ENCODE measurements around the gene ANKRD28.

The ANKRD28 gene

GRCh38 chr3:15694628-15695027 is 103.2 kb downstream of the ANKRD28 start:
- ChIA-PET CTCF (no interaction called here), POLR2A (no interaction called here)
- TF ChIP-seq, protein P1, sequence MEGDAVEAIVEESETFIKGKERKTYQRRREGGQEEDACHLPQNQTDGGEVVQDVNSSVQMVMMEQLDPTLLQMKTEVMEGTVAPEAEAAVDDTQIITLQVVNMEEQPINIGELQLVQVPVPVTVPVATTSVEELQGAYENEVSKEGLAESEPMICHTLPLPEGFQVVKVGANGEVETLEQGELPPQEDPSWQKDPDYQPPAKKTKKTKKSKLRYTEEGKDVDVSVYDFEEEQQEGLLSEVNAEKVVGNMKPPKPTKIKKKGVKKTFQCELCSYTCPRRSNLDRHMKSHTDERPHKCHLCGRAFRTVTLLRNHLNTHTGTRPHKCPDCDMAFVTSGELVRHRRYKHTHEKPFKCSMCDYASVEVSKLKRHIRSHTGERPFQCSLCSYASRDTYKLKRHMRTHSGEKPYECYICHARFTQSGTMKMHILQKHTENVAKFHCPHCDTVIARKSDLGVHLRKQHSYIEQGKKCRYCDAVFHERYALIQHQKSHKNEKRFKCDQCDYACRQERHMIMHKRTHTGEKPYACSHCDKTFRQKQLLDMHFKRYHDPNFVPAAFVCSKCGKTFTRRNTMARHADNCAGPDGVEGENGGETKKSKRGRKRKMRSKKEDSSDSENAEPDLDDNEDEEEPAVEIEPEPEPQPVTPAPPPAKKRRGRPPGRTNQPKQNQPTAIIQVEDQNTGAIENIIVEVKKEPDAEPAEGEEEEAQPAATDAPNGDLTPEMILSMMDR (IDR thresholded peaks at IDR 0.05; ENCODE audit: control extremely low read depth, extremely low read depth, low read depth, missing control alignments): no peak
- DNase-seq (ENCODE audit: extremely low spot score): no peak

- ChIA-PET CTCF (no interaction called here), POLR2A (no interaction called here)
These were observed 104.4 kb downstream of the ANKRD28 start for GRCh38 chr3:15693355-15693754.

DNA sequence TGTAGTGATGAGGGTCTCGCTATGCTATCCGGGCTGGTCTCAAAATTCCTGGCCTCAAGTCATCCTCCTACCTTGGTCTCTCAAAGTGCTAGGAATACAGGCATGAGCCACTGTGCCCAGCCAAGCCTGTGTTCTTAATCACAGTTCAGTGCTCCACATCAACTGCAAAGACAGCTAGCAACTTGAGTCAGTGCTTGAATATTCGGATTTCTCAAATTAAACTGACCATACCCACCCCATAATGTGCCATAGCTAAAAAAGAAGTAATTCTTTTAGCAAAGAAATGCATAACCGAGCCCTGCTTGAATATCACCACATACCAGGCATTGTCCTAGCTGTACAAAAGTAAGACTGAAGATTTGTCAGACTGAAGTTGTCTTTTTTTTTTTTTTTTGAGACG is 107.0 kb downstream of the ANKRD28 start:
- CTCF ChIA-PET: interaction anchor here (1.1 to 1.9 kb wide), 4 partner anchors 8 to 60 kb away, joined by 3 to 6 read pairs (median 4); no protein-coding TSS in a partner anchor
- no peak for DNase-seq (ENCODE audit: extremely low spot score)
- TF ChIP-seq, protein P1 (IDR thresholded peaks at IDR 0.05; ENCODE audit: control extremely low read depth, extremely low read depth, low read depth, missing control alignments): no peak
- POLR2A ChIA-PET: no interaction called here

More at GRCh38 chr3:15693355-15693754, 104.4 kb downstream of the ANKRD28 start:
- TF ChIP-seq, protein P1 (IDR thresholded peaks at IDR 0.05; ENCODE audit: control extremely low read depth, extremely low read depth, low read depth, missing control alignments): no peak
- no peak for DNase-seq (ENCODE audit: extremely low spot score)

- ChIA-PET CTCF (interaction anchor here (1.1 to 1.7 kb wide), 3 partner anchors 13 to 24 kb away, joined by 3 to 4 read pairs (median 3); no protein-coding TSS in a partner anchor), POLR2A (no interaction called here)
- TF ChIP-seq, protein P1 (IDR thresholded peaks at IDR 0.05; ENCODE audit: control extremely low read depth, extremely low read depth, low read depth, missing control alignments): no peak
- DNase-seq (ENCODE audit: extremely low spot score): no peak
These were observed 107.5 kb downstream of the ANKRD28 start for GRCh38 chr3:15690230-15690629.

GRCh38 chr3:15685927-15686326 is 111.9 kb downstream of the ANKRD28 start:
- ChIA-PET POLR2A (no interaction called here), CTCF (no interaction called here)
- DNase-seq (ENCODE audit: extremely low spot score): no peak
- TF ChIP-seq, protein P1 (IDR thresholded peaks at IDR 0.05; ENCODE audit: control extremely low read depth, extremely low read depth, low read depth, missing control alignments): no peak

- TF ChIP-seq, protein P1 (IDR thresholded peaks at IDR 0.05; ENCODE audit: control extremely low read depth, extremely low read depth, low read depth, missing control alignments): no peak
- DNase-seq (ENCODE audit: extremely low spot score): no peak
- ChIA-PET POLR2A (no interaction called here), CTCF (interaction anchor here (0.7 to 2.5 kb wide), 5 partner anchors 8 to 129 kb away, joined by 3 to 6 read pairs (median 4); no protein-coding TSS in a partner anchor)
These were observed 114.5 kb downstream of the ANKRD28 start for GRCh38 chr3:15683253-15683652.

All from GM10248 (cell line).